Breast epithelium (tissue), 4 donors: ENCODE data around the gene TMEM163. TPM values are rescaled to one million over a fixed set of nuclear protein-coding genes. Genes with fewer than 3 reads are reported as not detected.
"Not testable (repeated sequence)": the region's sequence is repeated elsewhere in the genome, so short reads cannot be mapped to it uniquely, and the experiment has no call there.

ENCODE experiments used
- DNase-seq, 2 donors: peaks; one replicate each; pipeline ENCODE4 v3.0.0-alpha.2; 2019; ENCODE audit warnings: low spot score in 2 of 2
- H3K27ac ChIP-seq, 2 donors: fragments of 200-600 bp; sonication (generic) in 1 of 2; one replicate each; pipeline ENCODE4 v1.5.1; 2016 to 2019; ENCODE audit warnings: mild to moderate bottlenecking in 1 of 2
- H3K27me3 ChIP-seq, 2 donors: fragments of 200-600 bp; sonication (generic) in 1 of 2; one replicate each; pipeline versions ENCODE4 v1.5.1 to v1.6.0; 2017 to 2019; ENCODE audit warnings: control low read depth in 1 of 2, mild to moderate bottlenecking in 1 of 2
- H3K36me3 ChIP-seq: fragments of 200-600 bp; one replicate; pipeline ENCODE4 v1.5.1; 2019
- H3K4me1 ChIP-seq, 2 donors: fragments of 200-600 bp; sonication (generic); one replicate each; pipeline ENCODE4 v1.5.1; 2016 to 2019; ENCODE audit warnings: control low read depth in 1 of 2
- H3K4me3 ChIP-seq, 3 donors: fragments of 200-600 bp; sonication (generic); 1 replicate in 2 of 3; 2 replicates in 1 of 3; pipeline ENCODE4 v1.5.1; 2016 to 2019; ENCODE audit warnings: mild to moderate bottlenecking in 3 of 3, moderate library complexity in 2 of 3
- H3K9me3 ChIP-seq, 2 donors: fragments of 200-600 bp; sonication (generic) in 1 of 2; one replicate each; pipeline ENCODE4 v1.5.1; 2016 to 2019; ENCODE audit warnings: control low read depth in 1 of 2
- POLR2A ChIP-seq: fragments of 450-650 bp; IDR thresholded peaks from one replicate; pipeline ENCODE4 v1.6.1; 2016; ENCODE audit warnings: antibody characterized with exemption, mild to moderate bottlenecking, moderate library complexity
- POLR2AphosphoS5 ChIP-seq, 3 donors: sonication (generic); formaldehyde crosslinking; IDR thresholded peaks; one replicate each; pipeline ENCODE4 v1.6.1; 2017; ENCODE audit warnings: antibody characterized with exemption in 3 of 3
- intact Hi-C: fragments of 100-400 bp; cut with DNase I; formaldehyde crosslinking; loops from one replicate; pipeline ENCODE4 v1.15.1; 2023; ENCODE audit warnings: low total_unique reads
- total RNA-seq, 3 donors: library from RNA; depleted of rRNA; stranded (reverse); fragments of >200 nt; gene quantifications; one replicate each; pipeline ENCODE4 v1.1.0, GENCODE V29; 2016
- TF ChIP-seq, protein P1 (sequence below), 3 donors: fragments of 450-650 bp; IDR thresholded peaks; one replicate each; pipeline ENCODE4 v1.5.1; 2016 to 2017; ENCODE audit warnings: antibody characterized with exemption in 3 of 3, mild to moderate bottlenecking in 3 of 3, moderate library complexity in 3 of 3

The TMEM163 gene
- total RNA-seq, 3 donors from 2014 or later, result 0.32 to 1.5 (median 0.66) TPM

DNA sequence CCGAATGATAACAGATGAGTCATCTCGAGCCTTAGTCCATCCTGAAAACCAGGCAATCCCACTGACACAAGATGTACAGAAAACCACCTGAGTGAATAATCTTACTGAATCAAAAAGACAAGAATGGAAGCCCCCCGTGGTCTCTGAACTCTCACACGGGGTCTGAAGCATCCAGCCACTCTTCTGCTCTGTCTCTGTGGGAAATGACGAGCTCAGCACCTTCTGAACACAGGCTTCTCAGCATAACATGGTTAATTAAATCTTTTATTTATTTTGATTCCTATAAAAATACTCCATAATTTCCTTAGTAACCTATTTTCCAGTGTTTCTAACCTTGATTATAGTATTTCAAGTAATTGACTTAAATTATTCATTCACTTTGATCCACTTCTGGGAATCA is 203.7 kb downstream of the TMEM163 start:
- H3K4me3 ChIP-seq, result no peak overlapping the region
- TF ChIP-seq POLR2A (no peak), POLR2AphosphoS5 (IDR thresholded peaks at IDR 0.05) (no peak)
- TF ChIP-seq, protein P1, sequence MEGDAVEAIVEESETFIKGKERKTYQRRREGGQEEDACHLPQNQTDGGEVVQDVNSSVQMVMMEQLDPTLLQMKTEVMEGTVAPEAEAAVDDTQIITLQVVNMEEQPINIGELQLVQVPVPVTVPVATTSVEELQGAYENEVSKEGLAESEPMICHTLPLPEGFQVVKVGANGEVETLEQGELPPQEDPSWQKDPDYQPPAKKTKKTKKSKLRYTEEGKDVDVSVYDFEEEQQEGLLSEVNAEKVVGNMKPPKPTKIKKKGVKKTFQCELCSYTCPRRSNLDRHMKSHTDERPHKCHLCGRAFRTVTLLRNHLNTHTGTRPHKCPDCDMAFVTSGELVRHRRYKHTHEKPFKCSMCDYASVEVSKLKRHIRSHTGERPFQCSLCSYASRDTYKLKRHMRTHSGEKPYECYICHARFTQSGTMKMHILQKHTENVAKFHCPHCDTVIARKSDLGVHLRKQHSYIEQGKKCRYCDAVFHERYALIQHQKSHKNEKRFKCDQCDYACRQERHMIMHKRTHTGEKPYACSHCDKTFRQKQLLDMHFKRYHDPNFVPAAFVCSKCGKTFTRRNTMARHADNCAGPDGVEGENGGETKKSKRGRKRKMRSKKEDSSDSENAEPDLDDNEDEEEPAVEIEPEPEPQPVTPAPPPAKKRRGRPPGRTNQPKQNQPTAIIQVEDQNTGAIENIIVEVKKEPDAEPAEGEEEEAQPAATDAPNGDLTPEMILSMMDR (IDR thresholded peaks at IDR 0.05), result no peak
- intact Hi-C loops, result no loop called here
- no peak overlapping the region for H3K27ac ChIP-seq
- no peaks in the 10 kb centered on the region for H3K9me3 ChIP-seq
- no peak for DNase-seq
- no peaks in the 10 kb centered on the region for H3K27me3 ChIP-seq
- no peaks in the 10 kb centered on the region for H3K4me1 ChIP-seq
- no peaks in the 10 kb centered on the region for H3K36me3 ChIP-seq

DNA sequence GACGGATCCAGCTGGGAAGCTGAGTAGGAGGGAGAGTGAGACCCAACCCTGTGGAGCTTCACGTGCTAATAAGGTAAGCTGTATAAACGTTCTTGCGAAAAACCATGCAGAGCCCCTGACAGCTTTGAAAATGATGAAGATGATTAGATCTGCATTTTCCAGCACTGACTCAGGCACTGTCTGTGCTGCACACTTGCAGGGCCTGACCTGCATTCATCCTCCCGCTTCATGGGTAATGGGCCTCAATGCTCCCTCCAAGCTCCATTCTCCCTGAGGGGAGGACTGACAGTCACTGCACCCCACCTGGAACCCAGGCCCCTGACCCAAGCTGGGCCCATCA is 205.4 kb downstream of the TMEM163 start:
- TF ChIP-seq POLR2A (no peak), POLR2AphosphoS5 (IDR thresholded peaks at IDR 0.05) (no peak)
- TF ChIP-seq, protein P1 (IDR thresholded peaks at IDR 0.05), result no peak
- Histone ChIP-seq H3K27me3 (no peaks in the 10 kb centered on the region), H3K4me3 (no peak overlapping the region), H3K36me3 (no peaks in the 10 kb centered on the region), H3K4me1 (no peaks in the 10 kb centered on the region), H3K27ac (no peak overlapping the region), H3K9me3 (no peaks in the 10 kb centered on the region)
- DNase-seq, result no peak
- intact Hi-C loops, result no loop called here

- no peaks in the 10 kb centered on the region for H3K36me3 ChIP-seq
- intact Hi-C loops, result no loop called here
Measured at GRCh38 chr2:134512734-134513464, 205.9 kb downstream of the TMEM163 start.

DNA sequence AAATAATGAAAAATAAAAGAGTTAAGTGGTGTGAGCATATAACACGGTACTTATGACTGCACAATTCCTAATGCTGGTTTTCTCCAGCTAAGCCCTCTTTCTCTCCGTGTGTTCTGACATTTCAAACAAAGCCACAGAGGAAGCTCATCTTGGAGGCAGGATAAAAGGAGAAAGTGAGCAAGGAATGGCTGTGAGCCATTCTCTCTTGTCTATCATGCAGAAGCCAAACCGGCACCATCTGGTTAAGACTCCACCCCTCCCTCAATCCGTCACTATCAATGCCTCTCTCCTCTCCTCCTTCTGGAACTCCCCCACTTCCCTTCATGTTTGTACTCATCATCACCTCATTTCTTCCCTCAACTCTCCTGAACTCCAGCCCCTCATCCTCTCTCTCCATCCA is 210.4 kb downstream of the TMEM163 start:
- no peaks in the 10 kb centered on the region for H3K36me3 ChIP-seq
- no peak overlapping the region for H3K27ac ChIP-seq
- H3K4me1 ChIP-seq, result no peaks in the 10 kb centered on the region
- TF ChIP-seq, protein P1 (IDR thresholded peaks at IDR 0.05), result no peak
- TF ChIP-seq POLR2AphosphoS5 (IDR thresholded peaks at IDR 0.05) (no peak), POLR2A (no peak)
- intact Hi-C loops, result no loop called here
- H3K4me3 ChIP-seq, result no peak overlapping the region
- H3K9me3 ChIP-seq, result no peaks in the 10 kb centered on the region
- H3K27me3 ChIP-seq, result no peaks in the 10 kb centered on the region
- DNase-seq, result no peak

More at GRCh38 chr2:134512734-134513464, 205.9 kb downstream of the TMEM163 start:
- DNase-seq, result peak in 1 of 2 donors; percentile 22
- no peak for TF ChIP-seq POLR2A
- TF ChIP-seq, protein P1 (IDR thresholded peaks at IDR 0.05), result no peak
- no peak for TF ChIP-seq POLR2AphosphoS5 (IDR thresholded peaks at IDR 0.05)
- no peak overlapping the region for H3K4me3 ChIP-seq
- H3K9me3 ChIP-seq, result no peaks in the 10 kb centered on the region
- no peaks in the 10 kb centered on the region for H3K4me1 ChIP-seq
- no peak overlapping the region for H3K27ac ChIP-seq
- H3K27me3 ChIP-seq, result no peaks in the 10 kb centered on the region

- Histone ChIP-seq H3K27ac (no peak overlapping the region), H3K27me3 (no peaks in the 10 kb centered on the region), H3K36me3 (no peaks in the 10 kb centered on the region), H3K4me1 (no peaks in the 10 kb centered on the region), H3K4me3 (no peak overlapping the region), H3K9me3 (no peaks in the 10 kb centered on the region)
- no peak for DNase-seq
- TF ChIP-seq, protein P1 (IDR thresholded peaks at IDR 0.05), result no peak
- intact Hi-C loops, result no loop called here
Measured at GRCh38 chr2:134507697-134508096, 211.1 kb downstream of the TMEM163 start.

GRCh38 chr2:134507159-134507558 is 211.6 kb downstream of the TMEM163 start:
- DNase-seq, H3K27ac ChIP-seq, H3K4me3 ChIP-seq, H3K27me3 ChIP-seq, H3K36me3 ChIP-seq, H3K4me1 ChIP-seq, H3K9me3 ChIP-seq, intact Hi-C loops: not testable (repeated sequence)
